Measurements from ENCODE around the gene NRXN3.

The NRXN3 gene

DNA sequence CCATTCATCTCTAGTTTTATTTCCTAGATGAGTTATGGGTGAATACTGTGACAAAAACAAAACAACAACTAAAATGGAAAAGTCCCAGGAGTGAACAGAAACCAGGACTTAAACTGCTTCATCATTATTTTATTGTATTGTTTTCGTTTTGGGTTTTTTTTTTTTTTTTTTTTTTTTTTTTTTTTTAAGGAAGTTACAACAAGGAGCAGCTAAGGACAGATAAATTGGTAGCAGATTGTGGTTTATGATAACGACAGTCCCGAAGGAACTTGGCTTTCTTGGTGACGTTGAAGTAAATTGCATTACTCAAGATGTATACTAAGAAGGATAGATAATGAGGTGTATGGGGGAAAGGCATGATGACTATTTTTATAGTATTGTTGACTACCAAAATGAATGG is 866.3 kb downstream of the NRXN3 start:
- DNase-seq (ENCODE audit: low spot score): no peak
- TF ChIP-seq, protein P1, sequence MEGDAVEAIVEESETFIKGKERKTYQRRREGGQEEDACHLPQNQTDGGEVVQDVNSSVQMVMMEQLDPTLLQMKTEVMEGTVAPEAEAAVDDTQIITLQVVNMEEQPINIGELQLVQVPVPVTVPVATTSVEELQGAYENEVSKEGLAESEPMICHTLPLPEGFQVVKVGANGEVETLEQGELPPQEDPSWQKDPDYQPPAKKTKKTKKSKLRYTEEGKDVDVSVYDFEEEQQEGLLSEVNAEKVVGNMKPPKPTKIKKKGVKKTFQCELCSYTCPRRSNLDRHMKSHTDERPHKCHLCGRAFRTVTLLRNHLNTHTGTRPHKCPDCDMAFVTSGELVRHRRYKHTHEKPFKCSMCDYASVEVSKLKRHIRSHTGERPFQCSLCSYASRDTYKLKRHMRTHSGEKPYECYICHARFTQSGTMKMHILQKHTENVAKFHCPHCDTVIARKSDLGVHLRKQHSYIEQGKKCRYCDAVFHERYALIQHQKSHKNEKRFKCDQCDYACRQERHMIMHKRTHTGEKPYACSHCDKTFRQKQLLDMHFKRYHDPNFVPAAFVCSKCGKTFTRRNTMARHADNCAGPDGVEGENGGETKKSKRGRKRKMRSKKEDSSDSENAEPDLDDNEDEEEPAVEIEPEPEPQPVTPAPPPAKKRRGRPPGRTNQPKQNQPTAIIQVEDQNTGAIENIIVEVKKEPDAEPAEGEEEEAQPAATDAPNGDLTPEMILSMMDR (IDR thresholded peaks at IDR 0.05; ENCODE audit: extremely low read depth, missing control alignments): no peak

DNA sequence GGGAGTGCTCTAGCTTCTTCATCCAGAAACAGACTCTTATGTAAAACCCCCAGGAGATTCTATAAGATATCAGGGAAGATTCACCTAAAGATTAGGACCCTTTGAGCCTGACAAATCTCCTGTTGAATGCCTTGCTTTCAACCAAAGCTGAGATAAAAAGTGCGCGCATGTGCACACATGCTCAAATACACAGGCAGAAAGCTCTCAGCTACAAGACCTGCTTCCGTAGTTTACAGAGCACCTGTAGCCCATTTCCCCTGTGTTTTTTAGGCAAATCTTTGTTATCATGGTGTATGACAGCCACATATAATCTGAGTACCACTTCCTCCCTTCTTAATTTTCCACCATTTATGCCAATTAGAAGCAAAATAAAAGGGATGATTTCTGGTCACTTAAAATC is 866.9 kb downstream of the NRXN3 start:
- TF ChIP-seq, protein P1 (IDR thresholded peaks at IDR 0.05; ENCODE audit: extremely low read depth, missing control alignments): no peak
- no peak for DNase-seq (ENCODE audit: low spot score)

DNA sequence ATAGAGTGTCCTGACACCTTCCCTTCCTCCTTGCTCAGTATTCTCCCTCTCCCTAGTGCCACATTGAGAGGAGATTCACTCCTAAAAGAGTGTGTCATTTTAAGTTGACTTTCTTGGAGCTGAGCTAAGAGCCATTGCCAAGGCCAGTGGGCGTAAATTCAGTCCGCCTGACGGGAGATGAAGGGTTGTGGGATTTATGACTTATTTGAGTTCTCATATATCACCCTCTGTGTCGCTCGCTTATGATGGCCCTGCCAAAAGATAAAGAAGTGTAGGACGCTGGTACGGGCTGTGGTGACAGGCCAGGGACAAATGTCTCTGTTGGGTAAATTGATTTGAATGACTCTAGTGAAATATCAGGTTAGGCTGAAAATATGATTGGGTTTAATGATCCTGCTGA is 867.4 kb downstream of the NRXN3 start:
- TF ChIP-seq, protein P1 (IDR thresholded peaks at IDR 0.05; ENCODE audit: extremely low read depth, missing control alignments): no peak
- no peak for DNase-seq (ENCODE audit: low spot score)

DNA sequence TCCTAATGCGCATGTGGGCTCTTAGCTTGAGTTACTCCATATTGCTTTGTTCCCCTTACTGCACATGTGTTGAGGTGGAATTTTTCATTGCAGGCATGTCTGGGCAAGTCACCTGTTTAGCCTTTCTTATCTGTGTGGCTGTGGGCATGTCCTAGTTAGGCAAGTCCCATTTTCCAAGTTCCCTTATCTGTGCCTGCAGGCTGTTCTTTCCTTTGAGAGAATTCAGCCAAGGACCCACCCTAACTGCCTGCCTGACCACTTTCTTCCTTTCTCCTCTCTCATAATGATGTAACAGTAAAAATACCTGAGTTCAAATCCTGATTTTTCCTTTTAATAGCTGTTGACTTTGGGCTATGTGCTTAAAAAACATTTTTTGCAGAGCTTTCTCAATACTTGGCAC is 870.6 kb downstream of the NRXN3 start:
- no peak for DNase-seq (ENCODE audit: low spot score)

DNA sequence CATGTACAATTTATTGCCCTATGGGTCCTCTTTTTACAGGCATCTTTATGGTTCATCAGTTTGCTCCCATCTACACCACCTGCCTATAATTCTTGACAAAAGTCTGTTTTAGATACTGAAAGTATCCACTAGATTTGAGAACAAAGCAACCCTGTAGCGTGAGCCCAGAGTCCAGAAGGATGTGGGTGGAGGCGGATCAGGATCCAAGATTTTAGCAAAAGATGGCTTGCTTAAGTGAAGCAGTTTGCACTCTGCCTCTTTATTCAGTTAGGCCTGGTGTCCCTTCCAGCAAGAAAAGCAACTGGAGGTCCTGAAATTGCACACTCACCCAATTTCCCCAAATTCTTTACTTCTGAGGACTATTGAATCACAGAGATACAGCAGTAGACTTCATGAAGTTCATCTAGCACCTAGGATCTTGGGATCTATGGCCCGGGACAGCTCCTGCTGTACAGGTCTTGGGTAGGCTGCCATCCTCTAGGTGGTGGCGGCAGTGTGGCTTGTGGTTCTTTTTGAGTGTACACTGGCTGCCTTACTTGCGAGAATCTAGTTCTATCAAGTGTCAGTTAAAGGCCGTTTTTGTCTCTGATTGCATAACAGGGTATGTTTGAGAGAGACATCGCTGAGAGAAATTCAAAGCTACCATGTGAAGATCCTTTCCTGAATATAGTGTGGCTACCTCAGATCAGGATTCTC is 873.2 kb downstream of the NRXN3 start:
- DNase-seq (ENCODE audit: low spot score): no peak
- TF ChIP-seq, protein P1 (IDR thresholded peaks at IDR 0.05; ENCODE audit: extremely low read depth, missing control alignments): no peak

More for the DNA sequence above, 870.6 kb downstream of the NRXN3 start:
- TF ChIP-seq, protein P1 (IDR thresholded peaks at IDR 0.05; ENCODE audit: extremely low read depth, missing control alignments): no peak

DNA sequence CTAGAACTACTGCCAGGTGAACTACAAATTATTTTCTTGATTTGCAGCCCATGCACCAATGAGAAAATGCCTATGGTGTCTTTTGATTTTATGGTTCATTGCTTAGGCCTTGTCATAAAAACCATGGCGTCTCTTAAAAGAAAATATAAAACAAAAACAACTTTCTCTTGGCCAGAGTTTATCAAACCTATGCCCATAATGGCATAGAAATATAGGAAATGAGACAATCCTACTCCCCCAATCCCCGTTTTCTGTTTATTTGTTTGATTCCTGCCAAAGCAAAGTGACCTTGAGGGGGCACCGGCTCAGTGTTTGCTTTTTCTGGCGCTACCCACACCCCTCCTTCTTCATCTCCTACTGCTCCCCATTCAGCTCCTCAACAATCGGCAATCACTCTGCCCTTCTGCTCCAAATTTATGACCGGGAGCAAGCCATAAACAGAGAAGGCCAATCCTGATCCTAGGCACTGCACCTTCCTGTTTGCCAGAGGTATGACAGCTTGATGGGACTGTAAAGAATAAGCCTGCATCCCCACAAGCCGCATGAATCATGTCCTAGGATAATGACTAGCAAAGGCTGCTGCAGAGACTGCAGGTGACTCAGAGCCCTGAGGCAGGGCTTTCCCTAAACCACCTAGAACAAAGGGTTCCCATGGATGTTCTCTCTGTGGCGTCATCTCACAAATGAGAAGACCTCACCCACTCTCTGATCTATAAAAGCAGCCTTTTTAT is 874.9 kb downstream of the NRXN3 start:
- no peak for DNase-seq (ENCODE audit: low spot score)
- TF ChIP-seq, protein P1 (IDR thresholded peaks at IDR 0.05; ENCODE audit: extremely low read depth, missing control alignments): no peak

Data from GM20000 (cell line).